ENCODE measurements around the gene ANKS1B.

The ANKS1B gene

GRCh38 chr12:99495799-99496198 lies 488.9 kb downstream of the ANKS1B start:
- Histone ChIP-seq H3K9me2 (ENCODE audit: low read depth, low read length) (no peaks in the 10 kb centered on the region), H3K79me2 (ENCODE audit: insufficient read depth, low read length) (no peaks in the 10 kb centered on the region), H3K4me1 (ENCODE audit: insufficient read depth, low read length, severe bottlenecking) (peaks cover 4% of the 10 kb centered on the region), H3K9ac (ENCODE audit: low read length) (no peak overlapping the region), H3K9me3 (ENCODE audit: low read length) (no peaks in the 10 kb centered on the region), H3K4me3 (ENCODE audit: low read depth, low read length, poor library complexity, severe bottlenecking) (no peak overlapping the region), H4K20me1 (ENCODE audit: insufficient read depth, low read length) (no peaks in the 10 kb centered on the region), H3F3A (ENCODE audit: insufficient read depth, low read length) (no peaks in the 10 kb centered on the region), H3K36me3 (ENCODE audit: insufficient read depth, low read length) (no peaks in the 10 kb centered on the region), H2AFZ (ENCODE audit: low read length) (no peak overlapping the region), H3K4me2 (ENCODE audit: low read length) (no peak overlapping the region), H3K27ac (ENCODE audit: low read depth, low read length, poor library complexity, severe bottlenecking) (no peak overlapping the region), H3K27me3 (ENCODE audit: insufficient read depth, low read length) (no peaks in the 10 kb centered on the region)
- TF ChIP-seq CTCF (IDR thresholded peaks at IDR 0.05; ENCODE audit: low read length) = no peak
- no peak for TF ChIP-seq EZH2 (IDR thresholded peaks at IDR 0.05; ENCODE audit: borderline replicate concordance, low read length)

GRCh38 chr12:99493197-99493596 lies 491.5 kb downstream of the ANKS1B start:
- no peak overlapping the region for H3K4me3 ChIP-seq (ENCODE audit: low read depth, low read length, poor library complexity, severe bottlenecking)
- no peak overlapping the region for H3K27ac ChIP-seq (ENCODE audit: low read depth, low read length, poor library complexity, severe bottlenecking)
- H3K9me3 ChIP-seq (ENCODE audit: low read length) = no peaks in the 10 kb centered on the region
- H3K9ac ChIP-seq (ENCODE audit: low read length) = no peak overlapping the region
- H3K9me2 ChIP-seq (ENCODE audit: low read depth, low read length) = no peaks in the 10 kb centered on the region
- no peaks in the 10 kb centered on the region for H3F3A ChIP-seq (ENCODE audit: insufficient read depth, low read length)
- TF ChIP-seq EZH2 (IDR thresholded peaks at IDR 0.05; ENCODE audit: borderline replicate concordance, low read length) = no peak
- no peak for TF ChIP-seq CTCF (IDR thresholded peaks at IDR 0.05; ENCODE audit: low read length)
- H3K4me1 ChIP-seq (ENCODE audit: insufficient read depth, low read length, severe bottlenecking) = peaks cover 4% of the 10 kb centered on the region
- H3K4me2 ChIP-seq (ENCODE audit: low read length) = no peak overlapping the region
- no peak overlapping the region for H2AFZ ChIP-seq (ENCODE audit: low read length)
- no peaks in the 10 kb centered on the region for H3K79me2 ChIP-seq (ENCODE audit: insufficient read depth, low read length)
- H3K27me3 ChIP-seq (ENCODE audit: insufficient read depth, low read length) = no peaks in the 10 kb centered on the region
- no peaks in the 10 kb centered on the region for H3K36me3 ChIP-seq (ENCODE audit: insufficient read depth, low read length)
- H4K20me1 ChIP-seq (ENCODE audit: insufficient read depth, low read length) = no peaks in the 10 kb centered on the region

- 0 out of 2 replicates have a peak, but pooled peaks cover 3% of the 10 kb centered on the region for H3K9me3 ChIP-seq (ENCODE audit: low read length)
- no peak overlapping the region for H2AFZ ChIP-seq (ENCODE audit: low read length)
- H3K36me3 ChIP-seq (ENCODE audit: insufficient read depth, low read length) = no peaks in the 10 kb centered on the region
Measured at GRCh38 chr12:99486277-99486676, 498.5 kb downstream of the ANKS1B start.

More at GRCh38 chr12:99486277-99486676, 498.5 kb downstream of the ANKS1B start:
- no peak overlapping the region for H3K27ac ChIP-seq (ENCODE audit: low read depth, low read length, poor library complexity, severe bottlenecking)
- no peaks in the 10 kb centered on the region for H4K20me1 ChIP-seq (ENCODE audit: insufficient read depth, low read length)
- H3K27me3 ChIP-seq (ENCODE audit: insufficient read depth, low read length) = no peaks in the 10 kb centered on the region
- no peak for TF ChIP-seq CTCF (IDR thresholded peaks at IDR 0.05; ENCODE audit: low read length)
- no peak for TF ChIP-seq EZH2 (IDR thresholded peaks at IDR 0.05; ENCODE audit: borderline replicate concordance, low read length)
- H3K9me2 ChIP-seq (ENCODE audit: low read depth, low read length) = no peaks in the 10 kb centered on the region
- no peak overlapping the region for H3K4me3 ChIP-seq (ENCODE audit: low read depth, low read length, poor library complexity, severe bottlenecking)
- H3K4me2 ChIP-seq (ENCODE audit: low read length) = no peak overlapping the region
- H3K79me2 ChIP-seq (ENCODE audit: insufficient read depth, low read length) = no peaks in the 10 kb centered on the region
- H3K4me1 ChIP-seq (ENCODE audit: insufficient read depth, low read length, severe bottlenecking) = no peaks in the 10 kb centered on the region
- no peak overlapping the region for H3K9ac ChIP-seq (ENCODE audit: low read length)
- no peaks in the 10 kb centered on the region for H3F3A ChIP-seq (ENCODE audit: insufficient read depth, low read length)

All from OCI-LY1 (cell line).